Fibroblast of villous mesenchyme (primary cell): ENCODE results near the gene PAWR. TPM values are rescaled to one million over a fixed set of nuclear protein-coding genes. Genes with fewer than 3 reads are reported as not detected.
A peak's percentile ranks its signal among the peaks of the same experiment; 100 is the strongest.
"Not testable (repeated sequence)": the region's sequence is repeated elsewhere in the genome, so short reads cannot be mapped to it uniquely, and the experiment has no call there.

ENCODE experiments used
- DNase-seq: peaks from one replicate; pipeline ENCODE4 v3.0.0-alpha.2; 2010; ENCODE audit warnings: low read depth
- H3K4me3 ChIP-seq: 2 replicates; pipeline ENCODE4 v1.5.1; 2011; ENCODE audit warnings: low read depth, mild to moderate bottlenecking, low read length
- total RNA-seq: library from RNA; depleted of rRNA; stranded (reverse); fragments of >200 nt; gene quantifications from 2 replicates; pipeline ENCODE4 v1.2.3, GENCODE V29; 2012
- TF ChIP-seq, protein P1 (sequence below): IDR thresholded peaks from 2 replicates; pipeline ENCODE4 v1.5.1; 2012; ENCODE audit warnings: low read depth, mild to moderate bottlenecking, low read length; ENCODE audit not compliant: insufficient read depth

The PAWR gene
- total RNA-seq, 1 donor, result 64.3 TPM

DNA sequence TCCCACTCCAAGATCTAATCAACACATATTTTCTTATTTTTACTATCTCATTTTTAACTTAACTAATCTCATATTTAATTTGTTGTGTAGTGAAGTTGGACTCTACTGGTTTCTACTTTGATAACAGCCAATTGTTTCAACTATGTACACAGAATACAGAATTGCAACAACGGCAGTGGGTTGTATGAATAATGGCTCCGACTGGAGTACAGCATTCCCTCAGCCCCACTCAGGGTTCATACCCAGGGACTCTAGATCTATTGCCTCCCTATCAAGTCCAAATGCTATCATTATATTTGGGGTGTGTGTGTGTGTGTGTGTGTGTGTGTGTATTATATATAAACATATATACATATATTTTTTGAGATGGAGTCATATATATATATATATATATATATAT, 52.3 kb downstream of the PAWR start:
- no peak for DNase-seq
- TF ChIP-seq, protein P1, sequence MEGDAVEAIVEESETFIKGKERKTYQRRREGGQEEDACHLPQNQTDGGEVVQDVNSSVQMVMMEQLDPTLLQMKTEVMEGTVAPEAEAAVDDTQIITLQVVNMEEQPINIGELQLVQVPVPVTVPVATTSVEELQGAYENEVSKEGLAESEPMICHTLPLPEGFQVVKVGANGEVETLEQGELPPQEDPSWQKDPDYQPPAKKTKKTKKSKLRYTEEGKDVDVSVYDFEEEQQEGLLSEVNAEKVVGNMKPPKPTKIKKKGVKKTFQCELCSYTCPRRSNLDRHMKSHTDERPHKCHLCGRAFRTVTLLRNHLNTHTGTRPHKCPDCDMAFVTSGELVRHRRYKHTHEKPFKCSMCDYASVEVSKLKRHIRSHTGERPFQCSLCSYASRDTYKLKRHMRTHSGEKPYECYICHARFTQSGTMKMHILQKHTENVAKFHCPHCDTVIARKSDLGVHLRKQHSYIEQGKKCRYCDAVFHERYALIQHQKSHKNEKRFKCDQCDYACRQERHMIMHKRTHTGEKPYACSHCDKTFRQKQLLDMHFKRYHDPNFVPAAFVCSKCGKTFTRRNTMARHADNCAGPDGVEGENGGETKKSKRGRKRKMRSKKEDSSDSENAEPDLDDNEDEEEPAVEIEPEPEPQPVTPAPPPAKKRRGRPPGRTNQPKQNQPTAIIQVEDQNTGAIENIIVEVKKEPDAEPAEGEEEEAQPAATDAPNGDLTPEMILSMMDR, result no peak
- no peak overlapping the region for H3K4me3 ChIP-seq

DNA sequence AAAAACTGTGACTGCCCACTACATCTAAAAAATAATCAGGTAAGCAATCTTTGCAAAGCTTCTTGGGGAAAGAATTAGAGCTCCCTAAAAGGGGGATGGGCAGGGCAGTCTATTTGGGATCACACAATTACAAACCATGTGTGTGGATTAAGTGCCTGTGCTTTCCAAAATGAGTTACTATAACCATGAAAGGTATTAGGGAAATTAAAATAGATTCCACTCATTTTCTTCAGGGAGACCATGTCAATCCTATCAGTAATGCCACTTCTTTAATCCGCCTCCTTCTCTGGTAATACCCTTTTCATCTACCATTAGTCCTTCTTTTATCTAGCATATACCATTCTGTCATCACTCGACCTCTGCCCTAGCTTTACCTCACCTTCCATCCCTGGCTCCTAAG, 53.7 kb downstream of the PAWR start:
- TF ChIP-seq, protein P1, result no peak

DNA sequence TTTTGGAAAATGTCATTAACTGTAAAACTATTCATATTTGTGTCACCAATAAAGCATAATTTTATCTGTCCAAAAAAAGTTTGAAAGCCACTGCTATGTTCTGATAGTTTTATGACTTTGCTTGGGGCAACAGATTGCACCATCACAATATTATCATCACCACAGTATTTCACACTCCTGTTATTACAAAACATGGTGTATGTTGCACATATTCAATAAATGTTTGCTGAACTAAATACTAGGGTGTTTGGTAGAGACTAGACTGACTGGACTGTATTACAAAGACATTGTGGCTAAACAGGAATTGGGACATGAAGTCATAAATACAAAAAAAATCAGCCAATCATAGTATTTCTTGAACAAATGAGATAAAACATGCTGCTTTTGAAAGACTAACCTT, 55.1 kb downstream of the PAWR start:
- TF ChIP-seq, protein P1, result no peak
- peak; percentile 87 for DNase-seq
- no peak overlapping the region for H3K4me3 ChIP-seq

More for the DNA sequence above, 53.7 kb downstream of the PAWR start:
- DNase-seq, result no peak
- no peak overlapping the region for H3K4me3 ChIP-seq

DNA sequence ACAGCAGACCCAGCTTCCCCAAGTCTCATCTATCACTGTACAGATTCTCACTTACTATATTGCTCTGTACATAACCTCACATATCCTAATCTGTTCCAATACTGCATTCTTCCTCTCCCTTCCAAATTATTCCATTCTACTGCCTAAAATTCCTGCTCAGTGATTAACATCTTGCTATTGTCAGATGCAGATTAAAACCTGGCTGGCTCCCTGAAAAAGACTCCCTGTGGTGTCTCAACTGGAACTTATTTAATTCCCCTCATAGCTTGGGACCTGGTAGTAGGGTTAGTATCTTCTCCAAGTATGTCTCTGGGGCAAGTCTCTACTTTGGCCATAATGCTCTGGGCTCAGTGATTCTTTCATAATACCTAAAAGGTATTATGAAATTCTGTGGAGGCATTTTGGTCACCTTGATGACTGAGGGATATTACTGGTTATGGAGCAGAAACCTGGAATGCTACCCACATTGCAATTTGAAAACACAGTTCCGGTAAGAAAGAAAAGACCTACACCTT, 55.8 kb downstream of the PAWR start:
- DNase-seq, result peak; percentile 23
- TF ChIP-seq, protein P1, result no peak
- no peak overlapping the region for H3K4me3 ChIP-seq

DNA sequence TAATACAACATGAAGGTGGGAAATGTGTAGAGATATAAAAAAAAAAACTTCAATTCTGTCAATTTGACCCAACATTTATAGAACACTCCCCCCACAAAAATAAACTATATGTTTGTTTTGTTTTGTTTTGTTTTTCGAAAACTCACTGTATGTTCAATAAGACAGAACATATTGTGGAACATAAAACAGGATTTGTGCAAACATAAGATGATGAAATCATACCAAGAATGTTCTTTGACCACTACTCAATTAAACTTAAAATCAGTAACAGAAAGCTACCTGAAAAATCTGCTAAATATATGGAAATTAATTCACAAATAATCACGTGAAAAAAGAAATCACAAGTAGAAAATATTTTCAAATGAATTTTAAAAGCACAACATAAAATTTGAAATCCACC, 61.2 kb downstream of the PAWR start:
- no peak overlapping the region for H3K4me3 ChIP-seq
- TF ChIP-seq, protein P1, result no peak
- DNase-seq, result no peak

DNA sequence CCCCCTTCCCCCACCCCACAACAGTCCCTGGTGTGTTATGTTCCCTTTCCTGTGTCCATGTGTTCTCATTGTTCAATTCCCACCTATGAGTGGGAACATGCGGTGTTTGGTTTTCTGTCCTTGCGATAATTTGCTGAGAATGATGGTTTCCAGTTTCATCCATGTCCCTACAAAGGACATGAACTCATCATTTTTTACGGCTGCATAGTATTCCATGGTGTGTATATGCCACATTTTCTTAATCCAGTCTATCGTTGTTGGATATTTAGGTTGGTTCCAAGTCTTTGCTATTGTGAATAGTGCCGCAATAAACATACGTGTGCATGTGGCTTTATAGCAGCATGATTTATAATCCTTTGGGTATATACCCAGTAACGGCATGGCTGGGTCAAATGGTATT, 64.0 kb downstream of the PAWR start:
- DNase-seq, H3K4me3 ChIP-seq: not testable (repeated sequence)

DNA sequence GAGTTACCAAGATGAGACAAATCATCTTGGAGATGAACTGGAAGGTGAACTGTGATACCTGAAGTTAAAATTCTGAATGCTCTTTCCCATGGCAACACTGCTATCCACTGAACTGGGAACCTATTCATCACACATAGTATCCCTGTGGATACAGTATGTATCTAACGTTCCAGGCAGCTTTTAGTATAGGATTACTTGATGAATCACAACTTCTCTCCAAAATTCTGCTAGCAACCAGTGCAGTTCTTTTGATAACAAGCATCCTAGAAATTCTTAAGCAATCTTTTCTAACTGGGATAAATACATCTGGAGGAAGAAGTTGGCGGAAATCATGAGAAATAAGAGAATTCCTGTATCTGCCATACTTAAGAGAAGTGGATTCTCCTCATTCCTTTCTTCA, 66.4 kb downstream of the PAWR start:
- TF ChIP-seq, protein P1, result no peak
- H3K4me3 ChIP-seq, result no peak overlapping the region
- no peak for DNase-seq
